Measurements from ENCODE around the gene KRT3.

KRT3 gene

GRCh38 chr12:52807544-52808470, 11.9 kb upstream of the KRT3 start:
- Mint-ChIP-seq H3K36me3 (ENCODE audit: insufficient read depth) (no peaks in the 10 kb centered on the region), H3K9me3 (no peaks in the 10 kb centered on the region), H3K4me1 (no peaks in the 10 kb centered on the region), H3K27ac (ENCODE audit: low read depth) (no peak overlapping the region), H3K27me3 (peaks cover 20% of the 10 kb centered on the region), H3K4me3 (no peak overlapping the region)
- ATAC-seq (replicated peaks; ENCODE audit: extremely low read depth, poor library complexity, severe bottlenecking): no peak
- DNase-seq (ENCODE audit: low spot score in 2 of 2): no peak

GRCh38 chr12:52806821-52807543, 11.1 kb upstream of the KRT3 start:
- Mint-ChIP-seq H3K4me3 (no peak overlapping the region), H3K27ac (ENCODE audit: low read depth) (no peak overlapping the region)

GRCh38 chr12:52806169-52806811, 10.4 kb upstream of the KRT3 start:
- ATAC-seq (replicated peaks; ENCODE audit: extremely low read depth, poor library complexity, severe bottlenecking) (no peak), DNase-seq (ENCODE audit: low spot score in 2 of 2) (no peak)
- H3K4me3 Mint-ChIP-seq: no peak overlapping the region
- H3K27ac Mint-ChIP-seq (ENCODE audit: low read depth): no peak overlapping the region
- H3K9me3 Mint-ChIP-seq: no peaks in the 10 kb centered on the region
- H3K36me3 Mint-ChIP-seq (ENCODE audit: insufficient read depth): no peaks in the 10 kb centered on the region
- H3K27me3 Mint-ChIP-seq: peaks cover 20% of the 10 kb centered on the region
- no peaks in the 10 kb centered on the region for H3K4me1 Mint-ChIP-seq

More at GRCh38 chr12:52806821-52807543, 11.1 kb upstream of the KRT3 start:
- Mint-ChIP-seq H3K36me3 (ENCODE audit: insufficient read depth) (no peaks in the 10 kb centered on the region), H3K4me1 (no peaks in the 10 kb centered on the region), H3K9me3 (no peaks in the 10 kb centered on the region), H3K27me3 (peaks cover 20% of the 10 kb centered on the region)
- DNase-seq (ENCODE audit: low spot score in 2 of 2): no peak
- ATAC-seq (replicated peaks; ENCODE audit: extremely low read depth, poor library complexity, severe bottlenecking): no peak

GRCh38 chr12:52805739-52806138, 9.8 kb upstream of the KRT3 start:
- Mint-ChIP-seq H3K4me1 (no peaks in the 10 kb centered on the region), H3K36me3 (ENCODE audit: insufficient read depth) (no peaks in the 10 kb centered on the region), H3K27ac (ENCODE audit: low read depth) (no peak overlapping the region), H3K9me3 (no peaks in the 10 kb centered on the region), H3K27me3 (peaks cover 20% of the 10 kb centered on the region), H3K4me3 (no peak overlapping the region)
- DNase-seq (ENCODE audit: low spot score in 2 of 2): no peak
- ATAC-seq (replicated peaks; ENCODE audit: extremely low read depth, poor library complexity, severe bottlenecking): no peak

- H3K4me3 Mint-ChIP-seq: no peak overlapping the region
- ATAC-seq (replicated peaks; ENCODE audit: extremely low read depth, poor library complexity, severe bottlenecking) (no peak), DNase-seq (ENCODE audit: low spot score in 2 of 2) (no peak)
- H3K9me3 Mint-ChIP-seq: no peaks in the 10 kb centered on the region
- no peaks in the 10 kb centered on the region for H3K36me3 Mint-ChIP-seq (ENCODE audit: insufficient read depth)
- no peak overlapping the region for H3K27ac Mint-ChIP-seq (ENCODE audit: low read depth)
- H3K4me1 Mint-ChIP-seq: no peaks in the 10 kb centered on the region
- H3K27me3 Mint-ChIP-seq: peaks cover 20% of the 10 kb centered on the region
These were observed 9.1 kb upstream of the KRT3 start for GRCh38 chr12:52805000-52805399.

GRCh38 chr12:52802442-52802841, 6.5 kb upstream of the KRT3 start:
- Mint-ChIP-seq H3K4me1 (no peaks in the 10 kb centered on the region), H3K27ac (ENCODE audit: low read depth) (no peak overlapping the region), H3K36me3 (ENCODE audit: insufficient read depth) (no peaks in the 10 kb centered on the region), H3K4me3 (no peak overlapping the region), H3K27me3 (peaks cover 4% of the 10 kb centered on the region), H3K9me3 (no peaks in the 10 kb centered on the region)
- ATAC-seq (replicated peaks; ENCODE audit: extremely low read depth, poor library complexity, severe bottlenecking) (no peak), DNase-seq (ENCODE audit: low spot score in 2 of 2) (no peak)

GRCh38 chr12:52801773-52802172, 5.9 kb upstream of the KRT3 start:
- ATAC-seq (replicated peaks; ENCODE audit: extremely low read depth, poor library complexity, severe bottlenecking) (no peak), DNase-seq (ENCODE audit: low spot score in 2 of 2) (no peak)
- no peaks in the 10 kb centered on the region for H3K36me3 Mint-ChIP-seq (ENCODE audit: insufficient read depth)
- no peaks in the 10 kb centered on the region for H3K4me1 Mint-ChIP-seq
- H3K4me3 Mint-ChIP-seq: no peak overlapping the region
- H3K9me3 Mint-ChIP-seq: no peaks in the 10 kb centered on the region
- H3K27me3 Mint-ChIP-seq: no peaks in the 10 kb centered on the region
- no peak overlapping the region for H3K27ac Mint-ChIP-seq (ENCODE audit: low read depth)

- Mint-ChIP-seq H3K4me1 (no peaks in the 10 kb centered on the region), H3K4me3 (no peak overlapping the region), H3K27ac (ENCODE audit: low read depth) (no peak overlapping the region), H3K36me3 (ENCODE audit: insufficient read depth) (no peaks in the 10 kb centered on the region), H3K27me3 (no peaks in the 10 kb centered on the region), H3K9me3 (no peaks in the 10 kb centered on the region)
- ATAC-seq (replicated peaks; ENCODE audit: extremely low read depth, poor library complexity, severe bottlenecking) (no peak), DNase-seq (ENCODE audit: low spot score in 2 of 2) (no peak)
These were observed 4.5 kb upstream of the KRT3 start for GRCh38 chr12:52800259-52800917.

GRCh38 chr12:52799505-52800211, 3.7 kb upstream of the KRT3 start:
- ATAC-seq (replicated peaks; ENCODE audit: extremely low read depth, poor library complexity, severe bottlenecking) (no peak), DNase-seq (ENCODE audit: low spot score in 2 of 2) (no peak)
- H3K4me3 Mint-ChIP-seq: no peak overlapping the region
- H3K36me3 Mint-ChIP-seq (ENCODE audit: insufficient read depth): no peaks in the 10 kb centered on the region
- no peaks in the 10 kb centered on the region for H3K27me3 Mint-ChIP-seq
- H3K4me1 Mint-ChIP-seq: no peaks in the 10 kb centered on the region
- H3K9me3 Mint-ChIP-seq: no peaks in the 10 kb centered on the region
- H3K27ac Mint-ChIP-seq (ENCODE audit: low read depth): no peak overlapping the region

- no peaks in the 10 kb centered on the region for H3K9me3 Mint-ChIP-seq
- H3K36me3 Mint-ChIP-seq (ENCODE audit: insufficient read depth): no peaks in the 10 kb centered on the region
- H3K27me3 Mint-ChIP-seq: peaks cover 4% of the 10 kb centered on the region
- DNase-seq (ENCODE audit: low spot score in 2 of 2) (no peak), ATAC-seq (replicated peaks; ENCODE audit: extremely low read depth, poor library complexity, severe bottlenecking) (no peak)
- H3K4me3 Mint-ChIP-seq: no peak overlapping the region
- no peak overlapping the region for H3K27ac Mint-ChIP-seq (ENCODE audit: low read depth)
- H3K4me1 Mint-ChIP-seq: no peaks in the 10 kb centered on the region
These were observed 3.0 kb upstream of the KRT3 start for GRCh38 chr12:52798671-52799504.

GRCh38 chr12:52798003-52798670, 2.2 kb upstream of the KRT3 start:
- no peak overlapping the region for H3K4me3 Mint-ChIP-seq
- no peaks in the 10 kb centered on the region for H3K4me1 Mint-ChIP-seq
- no peaks in the 10 kb centered on the region for H3K9me3 Mint-ChIP-seq
- no peak overlapping the region for H3K27ac Mint-ChIP-seq (ENCODE audit: low read depth)
- no peaks in the 10 kb centered on the region for H3K36me3 Mint-ChIP-seq (ENCODE audit: insufficient read depth)
- peaks cover 11% of the 10 kb centered on the region for H3K27me3 Mint-ChIP-seq
- ATAC-seq (replicated peaks; ENCODE audit: extremely low read depth, poor library complexity, severe bottlenecking): no peak
- DNase-seq (ENCODE audit: low spot score in 2 of 2): no peak

Data from central memory CD8-positive, alpha-beta T cell (primary cell).